HG03354 (cell line): ENCODE data around the gene CDKN2AIPNL.
"Not testable (repeated sequence)": the region's sequence is repeated elsewhere in the genome, so short reads cannot be mapped to it uniquely, and the experiment has no call there.

Experiments used
- ATAC-seq: cut with Tn5 transposase; IDR thresholded peaks from one replicate; pipeline ENCODE4 v1.9.1; 2021; ENCODE audit warnings: mild to moderate bottlenecking; ENCODE audit not compliant: unreplicated experiment, poor library complexity, severe bottlenecking

CDKN2AIPNL gene

DNA sequence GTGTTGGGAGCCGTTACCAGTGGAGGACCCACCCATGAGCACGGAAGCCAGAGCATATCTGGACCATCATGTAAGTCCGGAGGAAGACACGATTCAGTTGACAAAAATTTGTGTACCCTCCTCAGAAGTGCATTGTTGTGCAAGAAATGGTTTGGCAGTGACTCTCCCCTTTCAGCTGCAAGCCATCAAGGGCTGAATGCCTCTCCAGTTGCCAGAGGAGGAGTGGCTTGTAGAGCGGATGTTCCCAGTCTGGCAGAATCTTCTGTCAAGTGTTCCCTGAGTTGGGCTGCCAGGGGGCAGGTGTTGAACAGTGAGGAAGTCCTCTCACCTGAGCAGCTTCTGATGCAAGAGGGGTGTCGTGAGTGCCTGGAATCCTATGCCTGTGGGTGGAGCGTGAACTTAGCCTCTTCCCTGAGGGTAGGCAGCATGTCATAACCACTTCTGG lies 27.6 kb upstream of the CDKN2AIPNL start:
- ATAC-seq = no peak

DNA sequence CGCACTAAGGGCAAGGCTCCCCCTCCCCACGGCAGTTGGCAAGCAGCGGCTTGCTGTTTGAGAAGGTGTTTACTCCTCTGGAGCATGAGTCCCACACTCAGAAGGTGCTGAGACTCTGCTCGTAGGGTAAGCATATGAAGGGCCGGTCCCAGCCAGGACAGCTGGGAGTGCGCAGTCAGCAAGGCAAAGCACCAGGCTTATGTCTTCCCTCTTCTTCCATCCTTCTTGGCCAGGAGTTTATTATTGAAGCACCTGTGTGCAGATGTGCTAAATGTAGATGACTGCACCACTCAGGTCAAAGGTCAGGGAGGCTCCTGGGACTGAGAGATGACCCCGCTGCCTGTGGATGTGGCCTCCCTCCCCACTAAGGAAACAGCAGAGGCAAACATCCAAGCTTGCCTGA lies 27.0 kb upstream of the CDKN2AIPNL start:
- ATAC-seq = no peak

DNA sequence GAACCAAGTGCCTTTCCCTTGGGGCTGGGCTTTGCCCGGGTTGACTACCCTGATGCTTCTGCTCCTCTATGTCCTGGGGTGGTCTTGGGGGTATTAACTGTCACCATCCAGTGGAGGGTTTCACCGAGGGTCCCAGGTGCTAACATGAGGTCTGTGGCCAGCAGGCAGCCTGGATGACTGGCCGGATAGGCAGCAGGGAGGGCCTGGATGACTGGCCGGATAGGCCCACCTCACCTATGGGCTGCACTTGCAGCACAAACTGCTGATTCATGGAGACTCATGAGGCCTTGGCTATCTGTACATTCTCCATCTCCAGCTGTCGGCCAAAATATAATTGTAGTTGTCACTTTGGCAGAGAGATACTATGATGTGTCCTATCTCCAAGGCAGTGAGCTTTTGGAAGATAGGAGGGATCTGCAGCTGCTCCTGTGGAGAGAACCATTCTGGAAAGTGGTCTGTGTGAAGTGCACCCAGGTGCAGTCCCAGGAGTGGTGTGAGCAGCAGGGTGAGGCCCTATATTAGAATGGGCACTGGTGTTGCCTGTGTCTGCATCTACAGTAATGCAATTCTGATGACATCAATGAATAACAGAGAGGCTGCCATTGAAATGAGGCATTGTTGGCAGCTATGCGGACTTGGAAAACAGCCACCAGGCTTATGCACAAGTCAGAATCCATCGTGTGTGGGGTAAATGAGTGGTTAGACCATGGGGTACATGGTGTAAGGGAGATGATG lies 26.3 kb upstream of the CDKN2AIPNL start:
- ATAC-seq = no peak

DNA sequence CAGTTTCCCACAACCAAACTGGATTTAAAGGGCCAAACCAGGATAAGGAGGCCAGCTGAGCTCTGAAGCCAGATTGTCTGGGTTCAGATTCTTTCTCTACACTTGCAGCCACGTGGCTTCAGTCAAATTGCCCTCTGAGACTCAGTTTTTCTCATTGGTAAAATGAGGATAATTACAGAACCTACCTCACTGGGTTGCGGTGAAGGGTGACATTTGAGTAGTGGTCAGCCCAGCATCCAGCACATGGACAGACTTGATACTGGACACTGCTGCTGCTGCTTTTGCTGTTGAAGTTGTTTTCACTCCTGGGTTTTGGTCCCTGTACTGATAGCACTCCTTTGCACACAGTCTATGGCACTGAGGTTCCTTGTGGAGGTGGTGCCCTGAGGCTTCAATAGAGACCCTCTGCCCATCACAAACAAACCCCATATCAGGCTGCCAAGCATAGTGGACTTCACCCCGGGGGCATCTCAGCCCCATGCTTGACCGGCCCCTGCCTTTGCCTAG lies 25.7 kb upstream of the CDKN2AIPNL start:
- no peak for ATAC-seq

DNA sequence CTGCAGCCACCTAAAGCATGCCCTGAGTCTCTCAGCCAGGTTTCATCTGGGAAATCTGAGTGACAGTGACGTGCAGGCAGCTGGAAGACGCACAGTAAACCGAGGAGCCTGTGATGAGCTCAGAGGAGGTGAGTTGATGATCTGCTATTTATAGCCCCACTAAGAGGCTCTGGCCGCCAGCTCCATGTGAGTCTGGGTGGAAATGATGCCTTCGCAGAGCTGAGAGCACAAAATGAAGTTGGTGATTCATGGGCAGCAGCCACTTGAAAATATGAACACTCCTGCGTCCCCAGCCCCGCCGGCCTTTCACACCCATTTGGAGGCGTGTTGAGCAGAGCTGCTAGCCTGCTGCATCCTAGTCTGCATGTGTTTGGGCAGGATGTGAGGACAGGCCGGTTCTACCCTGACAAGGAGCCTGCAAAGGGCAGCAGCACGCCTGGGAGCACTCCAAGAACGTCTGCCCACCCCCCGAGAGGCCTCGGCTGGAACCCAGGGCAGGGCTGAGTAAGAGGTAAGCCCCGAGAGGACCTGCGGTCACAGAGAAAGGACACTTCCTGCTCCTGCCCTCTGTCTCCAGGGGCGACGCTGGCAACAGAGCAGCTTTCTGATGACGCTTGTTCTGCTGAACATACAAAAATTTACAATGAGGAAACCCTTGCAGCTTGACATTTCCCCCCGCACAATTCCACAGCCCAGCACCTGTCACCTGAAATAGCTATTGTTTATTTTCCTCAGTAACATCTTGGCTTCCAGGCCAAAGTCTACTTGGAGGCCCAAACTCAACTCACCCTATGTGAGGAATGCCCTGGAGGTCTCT lies 25.1 kb upstream of the CDKN2AIPNL start:
- peak; percentile 92 for ATAC-seq

DNA sequence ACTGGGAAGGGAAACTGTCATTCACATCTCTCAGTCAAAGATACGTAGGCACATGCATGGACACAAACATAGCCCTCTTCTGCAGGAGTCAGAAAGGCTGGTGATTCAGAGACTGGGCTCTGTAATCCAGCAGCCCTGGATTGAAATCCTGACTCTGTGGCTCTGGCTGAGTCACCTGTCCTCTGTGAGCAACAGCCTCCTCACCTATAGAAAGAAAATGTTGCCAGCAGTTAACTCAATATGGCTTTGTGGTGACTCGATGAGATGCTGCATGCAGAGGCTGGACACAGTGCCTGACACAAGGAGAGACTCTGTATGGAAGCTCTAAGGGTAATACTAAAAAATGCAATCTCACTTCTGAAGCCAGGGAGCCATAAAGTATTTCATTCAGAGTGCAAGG lies 23.9 kb upstream of the CDKN2AIPNL start:
- no peak for ATAC-seq

DNA sequence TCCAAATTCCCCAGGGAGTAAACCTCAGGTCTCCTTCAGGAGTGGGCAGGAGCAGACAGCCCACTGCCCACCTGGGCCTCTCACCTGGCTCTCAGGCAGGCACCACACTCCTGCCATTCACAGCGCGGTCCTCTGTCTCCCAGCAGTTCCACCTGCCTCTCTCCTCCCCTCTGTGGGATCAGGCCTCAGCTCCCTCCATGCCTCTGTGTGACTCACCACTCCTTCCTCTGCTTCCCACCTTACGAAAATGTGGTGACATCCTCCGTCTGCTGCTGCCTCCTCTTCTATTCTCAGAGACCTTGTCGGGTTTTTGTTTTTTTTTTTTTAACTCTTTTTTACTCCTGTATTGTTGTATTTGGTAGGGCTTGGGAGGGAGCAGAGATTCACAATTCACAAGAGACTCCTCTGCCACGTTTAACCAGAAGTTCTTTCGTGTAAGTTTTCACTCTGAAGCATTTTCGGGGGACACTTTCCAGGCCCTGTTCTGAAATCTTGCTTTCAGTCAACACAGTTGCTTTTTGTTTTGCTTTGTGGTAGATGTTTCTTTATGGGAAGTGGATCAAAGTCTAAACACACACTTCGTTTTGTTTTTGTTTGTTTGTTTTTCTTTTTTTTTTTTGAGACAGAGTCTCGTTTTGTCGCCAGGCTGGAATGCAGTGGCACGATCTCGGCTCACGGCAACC lies 21.1 kb upstream of the CDKN2AIPNL start:
- ATAC-seq = no peak

DNA sequence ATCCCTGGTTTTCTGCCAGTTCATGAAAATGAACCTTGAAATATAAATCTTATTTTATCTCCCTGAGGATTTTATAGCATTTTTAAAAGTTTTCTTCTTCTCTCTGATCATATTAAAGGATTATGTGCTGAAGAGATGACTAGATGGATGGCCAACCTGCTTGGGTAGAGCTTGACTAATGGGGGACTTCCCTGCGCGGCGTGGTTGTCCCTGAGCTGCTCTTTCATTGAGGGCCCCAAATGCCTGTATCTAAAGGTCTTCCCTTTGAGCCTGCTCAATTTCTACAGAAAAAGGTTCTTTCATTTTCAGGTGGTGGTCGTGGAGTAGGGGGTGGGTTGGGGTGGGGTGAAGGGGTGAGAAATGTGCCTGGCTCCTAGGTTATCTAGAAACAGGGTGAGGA lies 20.5 kb upstream of the CDKN2AIPNL start:
- no peak for ATAC-seq

DNA sequence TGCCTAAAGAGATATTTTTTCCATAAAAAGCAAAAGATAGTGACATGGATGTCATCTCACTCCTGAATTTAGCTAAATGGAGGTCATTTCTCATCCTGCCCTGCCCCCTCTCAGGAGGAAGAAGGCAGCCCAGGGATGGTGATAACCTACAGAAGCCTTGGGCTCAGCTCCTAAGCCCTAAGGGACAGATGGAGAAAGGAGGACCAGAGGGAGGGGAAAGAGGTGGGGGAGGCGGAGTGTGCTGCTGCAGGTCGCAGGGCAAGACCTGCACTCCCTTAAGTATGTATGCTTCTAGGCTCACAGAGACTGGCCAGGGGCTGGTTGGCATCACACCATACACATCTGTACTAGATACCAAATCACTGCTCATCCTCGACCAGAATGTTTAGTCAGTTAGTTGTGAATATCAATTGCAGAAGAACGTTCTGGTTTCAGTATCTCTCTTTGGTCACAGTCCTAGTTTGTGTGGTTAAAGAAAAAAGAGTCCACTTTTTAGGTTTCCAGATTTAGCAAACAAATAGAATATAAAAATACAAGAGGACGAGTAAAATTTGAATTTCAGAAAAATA lies 18.4 kb upstream of the CDKN2AIPNL start:
- no peak for ATAC-seq

DNA sequence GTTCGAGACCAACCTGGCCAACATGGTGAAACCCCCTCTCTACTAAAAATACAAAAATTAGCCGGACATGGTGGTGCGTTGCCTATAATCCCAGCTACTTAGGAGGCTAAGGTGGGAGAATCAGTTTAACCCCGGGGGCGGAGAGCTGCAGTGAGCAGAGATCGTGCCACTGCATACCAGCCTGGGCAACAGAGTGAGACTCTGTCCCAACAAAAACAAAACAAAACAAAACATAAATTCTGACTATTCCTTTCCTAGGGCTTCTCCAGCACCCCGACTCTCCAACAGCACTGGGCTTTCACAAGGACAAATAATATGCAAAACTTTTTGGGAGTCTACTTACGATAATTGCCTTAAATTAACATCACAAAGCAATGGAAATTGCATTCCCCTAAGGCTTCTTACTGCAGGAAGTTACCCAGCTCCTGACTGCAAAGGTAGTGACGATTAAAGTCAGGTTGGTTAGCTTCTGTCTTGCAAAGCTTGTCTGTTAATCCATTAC lies 15.9 kb upstream of the CDKN2AIPNL start:
- no peak for ATAC-seq

DNA sequence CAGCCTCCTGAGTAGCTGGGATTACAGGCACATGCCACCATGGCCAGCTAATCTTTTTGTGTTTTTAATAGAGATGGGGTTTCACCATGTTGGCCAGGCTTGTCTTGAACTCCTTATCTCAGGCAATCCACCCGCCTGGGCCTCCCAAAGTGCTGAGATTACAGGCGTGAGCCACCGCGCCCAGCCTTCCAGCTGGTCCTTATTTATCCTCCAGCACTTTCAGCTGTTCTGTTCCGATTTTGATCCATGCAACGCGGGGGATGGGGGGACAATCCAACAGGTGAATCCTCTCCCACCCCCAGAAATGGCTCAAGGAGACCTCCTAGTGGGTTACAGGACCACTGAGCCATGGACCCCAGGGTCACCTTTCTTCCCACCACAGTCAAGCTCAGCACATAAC lies 14.7 kb upstream of the CDKN2AIPNL start:
- ATAC-seq = no peak

DNA sequence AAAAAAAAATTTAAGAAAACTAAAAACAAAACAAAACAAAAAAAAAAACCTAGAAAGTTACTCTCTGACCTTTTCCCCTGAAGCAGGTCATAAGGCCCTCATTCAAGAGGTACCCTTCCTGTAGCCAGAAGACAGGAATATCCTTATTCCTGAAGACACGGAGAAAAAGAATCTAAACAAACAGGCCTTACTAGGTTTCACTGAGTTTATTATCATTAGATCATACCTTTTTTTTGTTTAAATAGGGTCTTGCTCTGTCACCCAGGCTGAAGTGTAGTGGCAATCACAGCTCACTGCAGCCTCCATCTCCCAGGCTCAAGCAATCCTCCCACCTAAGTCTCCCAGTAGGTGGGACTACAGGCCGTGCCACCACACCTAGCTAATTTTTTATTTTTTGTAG lies 11.7 kb upstream of the CDKN2AIPNL start:
- no peak for ATAC-seq

DNA sequence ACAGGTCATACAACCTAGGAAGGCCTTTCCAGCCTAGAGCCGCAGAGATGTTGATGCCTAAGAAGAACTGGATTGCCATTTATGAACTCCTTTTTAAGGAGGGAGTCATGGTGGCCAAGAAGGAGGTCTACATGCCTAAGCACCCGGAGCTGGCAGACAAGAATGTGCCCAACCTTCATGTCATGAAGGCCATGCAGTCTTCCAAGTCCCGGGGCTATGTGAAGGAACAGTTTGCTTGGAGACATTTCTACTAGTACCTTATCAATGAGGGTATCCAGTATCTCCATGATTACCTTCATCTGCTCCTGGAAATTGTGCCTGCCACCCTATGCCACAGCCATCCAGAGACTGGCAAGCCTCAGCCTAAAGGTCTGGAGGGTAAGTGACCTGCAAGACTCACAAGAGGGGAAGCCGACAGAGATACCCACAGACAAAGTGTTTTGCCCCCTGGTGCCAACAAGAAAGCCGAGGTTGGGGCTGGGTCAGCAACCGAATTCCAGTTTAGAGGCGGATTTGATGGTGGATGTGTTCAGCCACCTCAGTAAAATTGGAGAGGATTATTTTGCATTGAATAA lies 11.2 kb upstream of the CDKN2AIPNL start:
- no peak for ATAC-seq

DNA sequence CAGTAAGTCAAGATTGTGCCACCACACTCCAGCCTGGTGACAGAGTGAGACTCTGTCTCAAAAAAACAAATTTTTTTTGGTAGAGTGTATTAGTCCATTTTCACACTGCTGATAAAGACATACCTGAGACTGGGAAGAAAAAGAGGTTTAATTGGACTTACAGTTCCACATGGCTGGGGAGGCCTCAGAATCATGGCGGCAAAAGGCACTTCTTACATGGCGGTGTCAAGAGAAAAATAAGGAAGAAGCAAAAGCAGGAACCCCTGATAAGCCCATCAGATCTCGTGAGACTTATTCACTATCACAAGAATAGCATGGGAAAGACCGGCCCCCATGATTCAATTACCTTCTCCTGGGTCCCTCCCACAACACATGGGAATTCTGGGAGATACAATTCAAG lies 9.4 kb upstream of the CDKN2AIPNL start:
- ATAC-seq = not testable (repeated sequence)

DNA sequence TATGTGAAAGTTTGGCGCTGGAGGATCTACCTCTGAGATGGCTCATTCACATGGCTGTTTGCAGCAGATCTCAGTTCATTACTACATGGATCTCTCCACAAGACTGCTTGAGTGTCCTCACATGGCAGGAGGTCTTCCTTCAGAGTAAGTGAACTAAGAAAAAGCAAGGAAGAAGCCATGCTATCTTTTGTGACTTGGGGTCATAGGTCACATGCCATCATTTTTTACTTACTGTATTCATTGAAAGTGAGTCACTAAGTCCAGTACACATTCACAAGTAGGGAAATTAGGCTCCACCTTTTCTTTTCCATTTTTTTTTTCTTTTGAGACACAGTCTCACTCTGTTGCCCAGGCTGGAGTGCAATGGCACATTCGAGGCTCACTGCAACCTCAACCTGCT lies 8.7 kb upstream of the CDKN2AIPNL start:
- no peak for ATAC-seq

DNA sequence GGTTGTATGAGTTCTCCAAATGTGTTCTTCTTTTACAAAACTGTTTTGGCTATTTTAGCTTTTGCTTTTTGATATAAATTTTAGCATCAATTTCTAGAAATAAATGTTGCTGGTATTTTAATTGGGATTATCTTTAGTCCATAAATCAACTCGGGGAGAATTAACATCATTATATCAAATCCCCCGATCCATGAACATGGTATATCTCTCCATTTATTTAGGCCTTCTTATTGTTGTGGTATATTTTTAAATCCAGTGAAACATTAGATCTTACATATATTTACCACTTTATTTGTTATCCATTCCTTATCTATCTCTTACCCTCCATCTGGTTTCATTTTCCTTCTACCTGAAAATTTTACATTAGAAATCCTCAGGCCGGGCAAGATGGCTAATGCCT lies 7.3 kb upstream of the CDKN2AIPNL start:
- no peak for ATAC-seq

DNA sequence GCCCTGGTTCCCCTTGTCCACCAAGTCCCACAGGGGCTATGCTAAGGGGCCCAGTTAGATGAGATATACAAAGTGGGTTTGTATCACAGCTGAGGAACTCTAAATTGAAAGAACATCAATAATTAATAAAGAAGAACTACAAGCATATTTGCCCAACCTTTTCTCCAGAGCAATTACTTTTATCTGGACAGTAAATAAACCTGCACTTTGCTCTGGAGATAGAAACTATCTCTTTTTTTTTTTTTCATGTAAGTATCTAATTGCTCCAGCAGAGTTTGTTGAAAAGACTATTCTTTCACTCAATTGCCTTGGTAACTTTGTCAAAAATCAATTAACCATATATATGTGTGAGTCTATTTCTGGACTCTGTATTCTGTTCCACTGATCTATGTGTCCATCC lies 6.0 kb upstream of the CDKN2AIPNL start:
- no peak for ATAC-seq

DNA sequence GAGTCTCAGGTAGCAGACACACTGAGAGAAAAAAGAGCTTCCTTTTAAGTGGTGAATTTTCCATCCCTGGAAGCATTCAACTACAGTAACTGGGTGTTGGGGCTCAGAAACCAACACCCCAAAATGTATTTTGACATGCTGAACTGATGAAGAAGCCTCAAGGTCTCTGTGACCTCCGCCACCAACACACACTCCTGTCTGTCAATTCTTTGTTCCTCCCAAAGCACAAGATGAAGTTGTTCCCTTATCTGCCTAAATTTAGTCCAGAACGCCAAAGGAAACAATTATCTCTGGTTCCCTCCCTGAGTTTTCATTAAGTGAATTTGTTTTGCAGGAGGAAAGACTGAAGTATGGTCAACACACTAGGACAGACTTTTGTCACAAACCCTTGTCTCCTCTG lies 1.4 kb upstream of the CDKN2AIPNL start:
- ATAC-seq = no peak

DNA sequence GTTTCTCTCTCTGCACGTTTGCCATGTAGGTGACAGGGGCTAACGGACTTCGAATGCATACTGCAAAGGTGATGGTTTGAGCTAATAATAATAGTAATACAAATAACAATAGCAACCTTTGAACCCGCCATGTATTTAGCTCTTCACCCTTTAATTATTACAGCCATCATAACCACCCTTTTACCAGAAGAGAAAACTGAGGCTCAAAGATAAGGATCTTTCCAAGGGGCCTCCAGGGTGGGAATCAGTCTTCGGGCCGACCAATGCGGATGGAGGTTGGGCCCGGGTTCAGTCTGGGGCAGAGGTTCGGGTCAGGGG lies 494 bp downstream of the CDKN2AIPNL start:
- ATAC-seq = no peak

DNA sequence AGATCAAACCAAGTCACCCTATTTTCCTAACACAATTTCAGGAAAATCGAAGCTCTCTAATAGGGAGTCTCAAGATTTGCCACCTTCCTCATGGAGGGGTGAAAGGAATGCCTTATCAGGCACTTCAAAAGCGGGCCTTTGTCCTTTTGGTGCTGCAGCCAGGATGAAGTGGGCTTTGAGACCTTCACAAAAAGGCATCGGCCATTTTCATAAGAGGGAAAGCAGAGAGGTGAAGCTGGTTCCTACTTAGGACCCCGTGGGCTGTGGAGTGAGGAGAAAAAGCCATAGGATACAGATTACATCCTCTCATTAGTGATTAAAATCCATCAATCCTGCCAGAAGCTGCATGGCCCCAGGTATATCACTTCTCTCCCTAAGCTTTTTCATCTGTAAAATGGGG lies 859 bp downstream of the CDKN2AIPNL start:
- no peak for ATAC-seq
